ENCODE measurements around the gene SLC9A9. TPM values are rescaled to one million over a fixed set of nuclear protein-coding genes. Genes with fewer than 3 reads are reported as not detected.

The SLC9A9 gene
- total and polyA plus RNA-seq, 9 of the 15 experiments (the other 6 are each of a cell fraction or from before 2014, with no cell fraction given) = 0.03 to 0.13 TPM; not detected in 7

GRCh38 chr3:143256416-143256815 lies 591.9 kb downstream of the SLC9A9 start (continued):
- TF ChIP-seq E2F8 (IDR thresholded peaks at IDR 0.05; ENCODE audit: low read depth, partially characterized antibody) (no peak), ZNF316 (IDR thresholded peaks at IDR 0.05) (no peak)

GRCh38 chr3:143255739-143256138 lies 592.5 kb downstream of the SLC9A9 start:
- no peak for FAIRE-seq
- Histone ChIP-seq H4K20me1 (replicated peaks; ENCODE audit: control insufficient read depth, insufficient read depth, low read length) (no peaks in the 10 kb centered on the region), H2AFZ (ENCODE audit: low read depth, low read length) (no peak overlapping the region), H3K9me1 (ENCODE audit: control insufficient read depth, insufficient read depth, low read length) (no peaks in the 10 kb centered on the region), H3K27ac (ENCODE audit: extremely low read depth, low read depth, low read length) (no peak overlapping the region), H3K36me3 (ENCODE audit: control insufficient read depth, insufficient read depth, low read length) (no peaks in the 10 kb centered on the region), H3K9ac (ENCODE audit: insufficient read depth in 1 of 2, low read depth in 2 of 2, low read length in 2 of 2) (no peak overlapping the region), H3K79me2 (ENCODE audit: control insufficient read depth, insufficient read depth, low read length) (no peaks in the 10 kb centered on the region), H3K9me3 (replicated peaks; ENCODE audit: control insufficient read depth, insufficient read depth, low read depth, low read length) (no peaks in the 10 kb centered on the region), H3K4me2 (ENCODE audit: insufficient read depth, low read length) (no peak overlapping the region), H3K27me3 (ENCODE audit: control insufficient read depth in 2 of 2, insufficient read depth in 2 of 2, low read length in 2 of 2) (no peaks in the 10 kb centered on the region), H3K4me1 (replicated peaks in 1 of 2; ENCODE audit: control insufficient read depth in 2 of 2, insufficient read depth in 2 of 2, low read length in 2 of 2) (0 out of 5 replicates have a peak, but pooled peaks cover 0 to 4% of the 10 kb centered on the region in 2 experiments), H3K4me3 (no peak overlapping the region)
- ChIA-PET POLR2A (interaction anchor here (1.2 to 1.4 kb wide), 2 partner anchors 10 to 16 kb away, joined by 3 to 4 read pairs; no protein-coding TSS in a partner anchor), CTCF (ENCODE audit: low intra/inter-chr PET ratio) (no interaction called here)
- DNase-seq (ENCODE audit: extremely low read depth in 1 of 4, low spot score in 3 of 4) = no peak
- intact Hi-C loops (cut with micrococcal nuclease) = no loop called here
- no TSS peak for BruUV-seq (replicated peaks)
- no peak for ATAC-seq
- TF ChIP-seq MCM5 (IDR thresholded peaks at IDR 0.05; ENCODE audit: low read depth) = no peak
- TF ChIP-seq C11orf30 (IDR thresholded peaks at IDR 0.05; ENCODE audit: low read depth) = peak; percentile 97
- TF ChIP-seq MAFG (tag; conservative IDR thresholded peaks at IDR 0.05) = peak; percentile 98
- TF ChIP-seq MAFK (IDR thresholded peaks at IDR 0.05; ENCODE audit: low read length) = peak; percentile 99
- no peak for TF ChIP-seq ZNF79 (CRISPR knock-in tag; IDR thresholded peaks at IDR 0.05; ENCODE audit: low read depth)
- peak; percentile 98 for TF ChIP-seq ZNF316 (IDR thresholded peaks at IDR 0.05)
- no peak for TF ChIP-seq ETV5 (CRISPR knock-in tag; IDR thresholded peaks at IDR 0.05; ENCODE audit: low read depth)
- TF ChIP-seq MAFF (IDR thresholded peaks at IDR 0.05; ENCODE audit: low read length) = peak; percentile 99
- TF ChIP-seq MECOM (CRISPR knock-in tag; IDR thresholded peaks at IDR 0.05) = peak; percentile 23; the same call in 1 of the 2 replicates
- no peak for TF ChIP-seq ZNF592 (IDR thresholded peaks at IDR 0.05)
- in situ Hi-C loops (cut with MboI) = no loop called here
